HG03025 (cell line): ENCODE data around the gene ATP8A2.

ENCODE experiments used
- ATAC-seq: cut with Tn5 transposase; IDR thresholded peaks from one replicate; pipeline ENCODE4 v1.9.1; 2021; ENCODE audit warnings: mild to moderate bottlenecking, moderate library complexity; ENCODE audit not compliant: unreplicated experiment, low FRiP score

The ATP8A2 gene

DNA sequence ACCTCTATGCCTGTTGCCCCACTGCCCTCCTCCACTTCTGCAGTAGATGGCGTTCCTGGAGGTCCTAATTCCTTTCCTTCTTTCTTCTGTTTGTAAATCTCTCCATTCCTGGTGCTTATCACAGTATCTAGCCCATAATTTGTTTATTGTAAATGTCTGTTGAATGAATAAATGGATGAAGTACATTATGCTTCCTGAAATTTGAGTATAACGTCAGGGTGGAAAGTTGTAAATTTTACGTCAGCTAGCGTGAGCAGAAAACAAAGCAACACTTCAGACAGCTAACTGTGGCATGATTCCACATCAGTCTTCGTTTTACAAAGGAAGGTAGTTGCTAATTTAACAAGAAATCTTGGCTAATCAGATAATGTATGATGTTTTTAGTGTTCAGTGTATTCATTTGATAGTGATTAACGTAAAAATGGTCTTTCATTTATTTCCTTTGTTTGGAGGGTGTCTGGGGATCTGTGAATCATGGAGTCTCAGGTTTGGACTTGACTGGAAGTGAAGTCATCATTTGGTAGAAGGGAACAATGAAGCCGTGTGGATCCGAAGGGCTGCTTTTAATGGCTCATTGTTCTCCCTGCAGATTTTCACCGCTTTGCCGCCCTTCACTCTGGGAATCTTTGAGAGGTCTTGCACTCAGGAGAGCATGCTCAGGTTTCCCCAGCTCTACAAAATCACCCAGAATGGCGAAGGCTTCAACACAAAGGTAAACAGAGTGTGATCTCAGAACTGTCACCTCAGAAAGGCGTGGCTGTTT lies 465.0 kb downstream of the ATP8A2 start:
- no peak for ATAC-seq

DNA sequence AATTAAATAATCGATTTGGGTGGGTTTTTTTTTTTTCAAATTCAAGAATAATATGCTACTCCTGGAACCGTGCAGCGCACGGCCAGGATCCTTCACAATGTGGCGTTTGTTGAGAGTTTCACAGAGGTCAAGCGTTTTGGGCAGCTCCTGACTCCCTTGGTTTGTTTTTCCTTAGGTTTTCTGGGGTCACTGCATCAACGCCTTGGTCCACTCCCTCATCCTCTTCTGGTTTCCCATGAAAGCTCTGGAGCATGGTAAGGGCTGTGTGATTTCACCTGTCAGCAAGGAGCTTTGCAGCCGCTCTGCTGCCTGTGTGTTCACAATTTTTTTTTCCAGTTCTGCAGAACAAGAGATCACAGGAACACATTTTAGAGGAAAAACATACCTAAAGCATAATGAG lies 467.6 kb downstream of the ATP8A2 start:
- ATAC-seq, result no peak

GRCh38 chr13:25840261-25840660 lies 468.5 kb downstream of the ATP8A2 start:
- ATAC-seq, result no peak

- ATAC-seq, result no peak
Observed at GRCh38 chr13:25840931-25841330, 469.2 kb downstream of the ATP8A2 start.

- ATAC-seq, result no peak
Observed at GRCh38 chr13:25843692-25844091, 471.9 kb downstream of the ATP8A2 start.

GRCh38 chr13:25844559-25845434 lies 473.0 kb downstream of the ATP8A2 start:
- ATAC-seq, result no peak

DNA sequence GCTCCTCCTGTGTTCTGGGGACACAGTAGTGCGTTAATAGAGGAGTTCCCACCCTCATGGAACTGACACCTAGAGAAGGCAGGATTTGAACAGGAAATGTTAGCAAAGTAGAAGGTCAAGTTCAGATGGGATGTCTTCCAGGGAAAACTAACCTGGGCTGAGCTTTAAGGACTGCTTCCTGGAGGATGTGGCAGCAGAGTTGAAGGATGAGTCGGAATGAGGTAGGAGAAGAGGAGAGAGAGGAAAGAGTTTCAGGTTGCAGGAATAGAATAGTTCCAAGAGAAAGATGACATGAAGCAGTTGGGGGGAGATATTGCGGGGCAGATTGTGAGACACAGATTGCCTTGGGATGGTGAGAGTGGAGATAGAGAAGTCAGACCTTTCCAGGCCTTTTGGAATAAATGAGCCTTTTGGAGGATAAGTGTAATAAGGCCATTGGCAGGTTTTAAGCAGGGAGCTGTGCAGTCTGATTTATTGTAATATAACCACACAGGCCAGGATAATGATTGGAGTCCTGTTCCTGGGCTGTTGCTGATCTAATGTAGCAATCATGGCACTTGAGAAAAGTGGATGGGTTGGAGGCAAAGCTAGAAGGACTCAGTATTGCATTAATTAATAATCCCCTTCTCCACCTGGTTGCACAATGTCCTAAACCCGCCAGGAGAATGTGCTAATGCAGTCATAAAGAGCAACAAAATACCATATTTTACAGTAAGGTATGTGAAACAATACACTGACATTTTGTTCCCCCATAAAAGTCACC lies 474.6 kb downstream of the ATP8A2 start:
- ATAC-seq, result no peak

DNA sequence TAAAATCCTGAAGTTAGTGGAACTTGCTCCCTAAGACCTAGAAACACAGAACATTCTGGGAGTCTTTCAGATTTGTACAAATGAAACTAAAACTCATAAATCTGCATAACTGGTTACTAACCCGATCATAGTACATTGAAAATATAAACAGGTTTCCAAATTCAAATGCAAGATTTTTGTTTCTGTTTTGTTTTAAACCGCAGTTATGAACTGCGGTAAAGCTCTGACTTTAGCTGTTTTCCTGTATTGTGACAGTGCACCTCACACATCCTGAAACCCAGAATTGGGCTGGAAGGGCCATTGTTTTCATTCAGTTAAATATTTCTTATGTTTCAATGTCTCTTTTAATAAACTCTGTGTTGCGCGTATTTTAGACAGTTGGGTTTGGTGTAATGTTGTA lies 475.4 kb downstream of the ATP8A2 start:
- no peak for ATAC-seq

DNA sequence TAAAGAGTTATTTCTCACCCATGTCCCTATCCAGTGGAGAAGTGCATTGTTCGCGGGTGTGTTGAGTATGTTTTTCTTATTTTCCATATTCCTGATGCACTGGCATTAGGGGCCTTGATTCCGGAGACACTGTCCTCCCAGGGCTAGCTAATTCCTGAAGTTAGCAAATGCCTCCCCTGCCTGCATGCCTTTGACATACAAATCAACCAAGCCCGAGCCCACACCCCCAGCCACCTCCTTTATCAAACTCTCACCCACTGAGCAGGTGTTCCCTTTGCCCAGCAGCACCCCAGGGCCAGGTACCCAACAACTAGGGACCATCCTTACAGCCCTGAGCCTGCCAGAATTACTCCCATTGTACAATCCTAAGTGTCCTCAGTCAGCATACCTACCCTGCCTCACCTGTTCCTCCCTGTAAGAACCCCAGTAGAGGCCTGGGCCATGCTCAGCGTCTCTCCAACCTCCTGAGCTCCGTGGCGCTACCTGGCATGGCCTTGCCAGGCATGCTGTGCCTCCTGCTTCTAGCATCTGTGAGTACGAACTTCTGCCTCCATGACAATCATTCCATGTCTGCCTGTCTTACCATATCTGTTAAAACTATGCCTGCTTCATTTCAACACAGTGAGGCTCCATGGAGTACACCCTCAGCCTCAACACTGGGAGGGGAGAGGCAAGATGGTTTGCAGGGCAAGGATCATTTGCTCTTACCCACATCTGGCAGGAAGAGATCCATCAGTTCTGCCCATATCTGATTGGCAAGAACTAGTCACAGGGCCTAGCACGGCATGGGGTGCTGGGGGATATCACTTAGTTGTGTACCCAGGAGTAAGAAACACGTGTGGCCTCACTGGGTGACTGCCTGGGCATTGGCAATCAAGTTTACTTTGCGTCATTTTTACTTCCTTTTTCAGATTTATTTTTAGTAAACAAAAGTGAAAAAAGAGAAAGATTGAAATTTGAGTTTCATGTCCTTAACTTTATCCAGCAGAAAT lies 476.2 kb downstream of the ATP8A2 start:
- no peak for ATAC-seq

DNA sequence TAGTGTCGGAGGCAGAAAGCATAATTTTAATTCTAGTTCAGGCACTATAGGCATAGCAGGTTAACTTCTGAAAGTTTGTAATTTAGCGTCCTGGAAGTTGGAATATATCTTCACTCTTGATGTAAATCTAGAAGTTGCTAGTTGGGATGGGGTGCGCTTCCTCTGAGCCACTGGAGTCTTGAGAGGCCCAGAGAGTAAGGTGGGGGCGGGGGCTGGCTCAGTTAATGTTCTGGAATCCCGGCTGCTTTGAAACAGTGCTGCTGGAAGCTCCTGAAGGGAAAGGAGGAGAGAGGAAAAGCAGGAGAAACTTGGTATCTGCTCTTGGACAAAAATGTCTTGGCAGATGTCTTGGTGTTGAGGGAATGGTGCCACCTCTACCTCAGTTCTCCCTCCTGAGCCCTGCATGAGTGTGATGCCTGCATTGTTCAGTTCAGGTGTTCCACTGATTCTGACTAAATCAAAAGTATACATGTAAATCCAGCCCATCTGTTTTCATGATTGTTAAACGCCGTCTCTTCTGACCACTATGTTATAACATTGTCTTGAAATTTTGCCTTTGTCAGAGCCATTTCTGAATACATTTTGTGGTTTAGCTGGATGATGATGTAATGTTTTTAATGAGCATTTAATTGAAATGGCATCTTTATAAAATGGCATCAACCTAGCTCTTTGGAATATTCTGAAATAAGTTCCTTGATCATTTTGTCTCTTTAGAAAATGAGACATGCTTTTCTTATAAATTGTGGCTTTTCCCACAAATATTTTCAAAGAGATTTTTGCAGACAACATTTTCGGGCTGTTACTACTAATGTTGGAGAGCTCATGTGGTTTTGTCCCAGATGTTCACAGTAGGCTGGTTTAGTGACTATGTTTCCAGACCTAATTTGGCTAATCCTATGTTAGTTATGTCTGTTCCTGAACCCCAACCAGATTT lies 477.3 kb downstream of the ATP8A2 start:
- ATAC-seq, result no peak

- ATAC-seq, result no peak
Observed at GRCh38 chr13:25857830-25858229, 486.1 kb downstream of the ATP8A2 start.

DNA sequence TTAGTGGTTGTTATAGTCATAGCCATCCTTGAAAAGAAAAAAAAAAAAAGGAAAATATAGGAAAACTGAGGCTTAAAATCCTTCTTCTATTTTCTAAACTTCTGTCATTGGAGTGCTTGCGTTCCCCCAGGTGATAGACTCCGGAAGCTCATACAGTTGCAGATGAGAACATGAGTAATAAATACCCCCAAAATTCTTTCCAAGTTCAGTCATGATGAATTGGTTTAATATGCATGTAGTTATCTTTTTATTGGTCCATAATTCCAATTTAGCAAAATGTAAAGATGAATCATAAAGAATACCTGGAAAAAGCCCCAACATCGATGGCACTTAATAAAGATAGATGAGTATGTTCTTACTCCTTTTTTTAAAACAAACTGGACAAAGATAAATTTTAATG lies 487.8 kb downstream of the ATP8A2 start:
- ATAC-seq, result no peak

GRCh38 chr13:25860265-25860664 lies 488.5 kb downstream of the ATP8A2 start:
- no peak for ATAC-seq

GRCh38 chr13:25860862-25861261 lies 489.1 kb downstream of the ATP8A2 start:
- ATAC-seq, result no peak

- ATAC-seq, result no peak
Observed at GRCh38 chr13:25862156-25862555, 490.4 kb downstream of the ATP8A2 start.

DNA sequence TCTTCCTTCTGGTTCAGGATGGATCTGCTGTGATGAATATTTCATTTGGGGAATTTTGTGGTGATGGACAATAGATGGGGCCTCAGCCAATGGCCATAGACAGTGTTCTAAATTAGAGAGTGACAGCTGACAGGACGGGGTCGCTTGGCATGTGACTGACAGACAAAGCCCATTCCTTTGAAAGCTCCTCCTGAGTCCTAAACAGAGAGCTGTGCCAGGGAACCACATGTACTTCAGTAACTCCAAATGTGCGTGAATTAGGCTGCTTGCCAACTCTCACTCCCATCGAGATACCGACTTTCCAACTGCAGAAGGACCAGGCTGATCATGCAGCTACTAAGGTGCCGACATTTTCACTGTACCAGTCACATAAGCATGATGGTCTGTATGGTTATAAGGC lies 492.3 kb downstream of the ATP8A2 start:
- no peak for ATAC-seq

GRCh38 chr13:25864936-25865335 lies 493.2 kb downstream of the ATP8A2 start:
- ATAC-seq, result no peak

- no peak for ATAC-seq
Observed at GRCh38 chr13:25865391-25865790, 493.6 kb downstream of the ATP8A2 start.

DNA sequence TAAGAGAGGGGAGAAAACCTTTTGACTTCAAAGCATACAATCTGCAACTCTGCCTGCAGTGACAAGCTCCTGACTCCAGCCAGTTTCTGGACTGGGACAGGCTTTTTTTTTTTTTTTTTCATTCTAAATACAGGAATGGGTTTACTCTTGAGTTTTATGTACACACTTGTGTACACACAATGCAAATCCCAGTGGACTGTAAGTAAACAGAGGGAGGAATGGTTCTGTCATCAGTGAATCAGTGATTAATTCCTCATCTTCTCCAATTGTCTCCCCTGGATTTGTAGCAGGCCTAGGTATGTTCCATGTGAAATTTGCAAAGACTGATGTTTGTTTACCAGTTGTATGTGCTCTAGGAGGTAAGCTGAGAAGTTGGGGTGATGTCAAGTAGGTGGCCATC lies 495.3 kb downstream of the ATP8A2 start:
- no peak for ATAC-seq
